GM19035 (cell line): ENCODE results near the gene FAM162A.
"Not testable (repeated sequence)": the region's sequence is repeated elsewhere in the genome, so short reads cannot be mapped to it uniquely, and the experiment has no call there.

Experiments
- ATAC-seq: cut with Tn5 transposase; IDR thresholded peaks from one replicate; pipeline ENCODE4 v1.9.1; 2021; ENCODE audit not compliant: unreplicated experiment

The FAM162A gene

DNA sequence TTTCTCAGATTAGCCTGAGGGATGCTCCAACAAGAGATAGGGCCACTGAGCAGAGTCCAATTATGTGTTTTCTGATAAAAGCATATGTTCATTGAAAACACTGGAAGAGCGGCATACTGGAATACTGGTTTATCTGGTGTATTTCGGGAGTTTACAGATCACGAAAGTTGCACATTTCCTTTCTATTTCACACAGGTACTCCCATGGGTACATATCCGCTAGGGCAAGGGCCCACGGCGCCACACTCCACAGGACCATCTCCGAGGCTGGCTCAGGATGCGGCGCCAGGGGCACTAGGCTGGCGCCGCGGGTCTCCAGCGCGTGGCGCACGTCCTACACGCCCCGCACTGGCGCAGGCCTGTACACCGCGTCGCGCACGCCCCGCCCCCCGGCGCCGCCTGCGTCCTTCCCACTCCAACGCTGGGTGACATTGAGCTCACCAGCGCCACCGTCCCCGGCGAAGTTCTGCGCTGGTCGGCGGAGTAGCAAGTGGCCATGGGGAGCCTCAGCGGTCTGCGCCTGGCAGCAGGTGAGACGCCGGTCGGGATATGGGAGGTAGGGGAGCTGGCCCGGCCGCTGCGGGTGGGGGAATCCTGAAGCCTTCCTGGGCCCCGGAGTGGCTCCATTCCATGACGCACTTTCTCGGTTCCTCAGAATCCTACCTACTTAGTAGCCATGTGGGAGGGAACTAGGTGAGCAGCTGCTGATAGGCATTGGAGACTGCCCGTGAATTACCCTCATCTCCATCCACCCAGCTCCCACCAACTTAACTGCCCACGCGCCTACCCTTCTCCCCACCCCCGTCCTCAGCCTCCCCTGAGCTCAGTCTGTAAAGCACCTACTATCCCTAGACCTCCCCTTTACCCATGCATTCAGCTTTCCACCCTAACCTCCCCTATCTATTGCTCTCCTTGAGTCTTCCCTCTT, at the start of gene FAM162A:
Gene FAM162A, plus strand, starts transcription at position 412 of the 927 bp plus-strand sequence. Its CDS starts 84 bp downstream, at position 496.
- ATAC-seq: peak; percentile 94

- ATAC-seq: no peak
Measured at GRCh38 chr3:122342803-122343202, 41.2 kb upstream of the FAM162A start.

DNA sequence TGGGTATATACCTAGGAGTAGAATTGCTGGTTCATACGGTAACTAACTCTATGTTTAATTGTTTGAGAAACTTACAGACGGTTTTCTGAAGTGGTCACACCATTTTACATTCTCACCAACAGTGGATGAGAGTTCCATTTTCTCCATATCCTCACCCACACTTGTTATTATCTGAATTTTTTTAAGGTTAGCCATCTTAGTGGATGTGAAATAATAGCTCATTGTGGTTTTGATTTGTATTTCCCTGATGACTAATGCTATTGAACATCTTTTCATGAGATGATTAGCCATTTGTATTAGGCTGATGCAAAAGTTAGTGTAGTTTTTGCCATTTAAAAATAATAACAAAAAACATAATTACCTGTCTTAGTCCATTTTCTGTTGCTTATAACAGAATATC, 40.3 kb upstream of the FAM162A start:
- no peak for ATAC-seq

- ATAC-seq: no peak
Measured at GRCh38 chr3:122349171-122349570, 34.8 kb upstream of the FAM162A start.

DNA sequence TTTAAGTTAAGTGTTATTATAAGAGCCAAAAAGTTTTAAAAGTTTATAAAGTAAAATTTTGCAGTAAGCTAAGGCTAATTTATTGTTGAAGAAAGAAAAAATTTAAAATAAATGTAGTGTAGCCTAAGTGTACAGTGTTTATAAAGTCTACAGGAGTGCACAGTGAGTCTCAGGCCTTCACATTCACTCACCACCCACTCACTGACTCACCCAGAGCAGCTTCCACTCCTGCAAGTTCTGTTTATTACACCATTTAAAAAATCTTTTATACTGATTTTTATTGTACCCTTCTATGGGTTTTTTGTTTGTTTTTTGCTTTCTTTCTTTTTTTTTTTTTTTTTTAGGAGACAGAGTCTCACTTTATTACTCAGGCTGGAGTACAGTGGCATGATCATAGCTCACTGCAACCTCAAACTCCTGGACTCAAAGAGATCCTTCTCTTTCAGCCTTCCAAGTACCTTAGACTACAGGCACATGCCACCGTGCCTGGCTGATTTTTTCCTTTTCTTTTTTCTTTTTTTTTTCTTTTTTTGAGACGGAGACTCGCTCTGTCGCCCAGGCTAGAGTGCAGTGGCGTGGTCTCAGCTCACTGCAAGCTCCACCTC, 33.1 kb upstream of the FAM162A start:
- ATAC-seq: no peak

- no peak for ATAC-seq
Measured at GRCh38 chr3:122351612-122352011, 32.4 kb upstream of the FAM162A start.

GRCh38 chr3:122353215-122353614, 30.8 kb upstream of the FAM162A start:
- ATAC-seq: no peak

DNA sequence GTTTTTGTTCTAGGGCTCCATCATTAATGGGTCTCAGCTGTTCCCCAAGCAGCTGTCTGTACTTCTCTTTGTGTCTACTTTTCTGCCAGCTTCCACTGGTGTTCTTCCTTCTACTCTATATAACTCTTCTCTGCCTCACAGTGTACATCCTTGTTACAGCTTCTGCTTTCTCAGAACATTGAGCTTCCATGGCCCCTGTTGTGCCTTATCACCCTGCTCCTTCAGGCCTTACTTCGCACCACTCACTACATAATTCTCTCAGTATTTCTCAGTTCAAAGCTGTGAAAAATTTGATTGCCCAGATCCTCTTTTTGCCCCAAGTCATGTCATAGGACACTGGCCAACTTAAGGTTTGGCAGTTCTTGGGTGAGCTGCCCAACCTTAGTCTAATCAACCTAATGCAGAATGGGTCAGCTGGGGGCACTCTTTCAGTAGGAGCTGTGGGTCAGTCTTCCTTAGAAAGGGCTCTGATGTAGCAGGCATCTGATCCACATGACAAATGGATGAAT, 30.0 kb upstream of the FAM162A start:
- no peak for ATAC-seq

- no peak for ATAC-seq
Measured at GRCh38 chr3:122355612-122356011, 28.4 kb upstream of the FAM162A start.

- ATAC-seq: no peak
Measured at GRCh38 chr3:122356402-122356801, 27.6 kb upstream of the FAM162A start.

DNA sequence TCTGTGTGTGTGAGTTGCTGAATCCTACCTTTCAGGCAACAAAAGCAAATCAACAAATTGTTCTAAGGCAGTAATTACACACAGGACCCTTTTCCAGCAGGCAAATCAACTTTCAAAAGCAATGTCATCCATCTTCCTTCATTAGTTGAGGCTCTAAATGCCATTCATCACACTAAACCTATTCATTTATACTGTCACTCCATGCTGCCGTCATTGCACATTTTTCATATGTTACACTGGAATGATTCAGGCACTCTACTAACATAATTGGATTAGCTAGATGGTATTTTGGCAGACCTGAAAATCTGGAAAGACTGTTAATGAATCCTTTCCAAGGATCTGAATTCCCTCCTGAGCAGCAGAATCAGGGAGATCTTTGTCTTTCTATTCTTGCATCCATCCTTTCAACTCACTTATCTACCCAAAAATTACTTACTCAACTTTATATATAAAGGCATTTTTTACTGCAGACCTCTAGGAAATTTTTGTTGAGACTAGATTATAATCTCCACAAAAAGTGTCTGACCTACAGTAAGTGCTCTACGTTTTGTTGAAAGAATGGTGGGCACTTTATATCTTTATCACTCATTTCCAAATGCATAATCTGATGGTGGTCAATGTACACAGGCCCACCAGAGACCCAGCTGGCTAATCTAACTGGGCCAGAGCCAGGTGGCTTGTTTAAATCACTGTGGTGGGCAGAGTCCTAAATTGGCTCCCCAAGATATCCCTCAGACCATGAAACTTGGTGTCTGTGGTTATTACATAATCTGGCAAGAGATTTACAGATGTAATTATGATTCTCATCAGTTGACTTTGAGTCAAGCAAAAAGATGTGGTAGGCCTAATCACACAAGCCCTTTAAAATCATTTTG, 25.9 kb upstream of the FAM162A start:
- no peak for ATAC-seq

DNA sequence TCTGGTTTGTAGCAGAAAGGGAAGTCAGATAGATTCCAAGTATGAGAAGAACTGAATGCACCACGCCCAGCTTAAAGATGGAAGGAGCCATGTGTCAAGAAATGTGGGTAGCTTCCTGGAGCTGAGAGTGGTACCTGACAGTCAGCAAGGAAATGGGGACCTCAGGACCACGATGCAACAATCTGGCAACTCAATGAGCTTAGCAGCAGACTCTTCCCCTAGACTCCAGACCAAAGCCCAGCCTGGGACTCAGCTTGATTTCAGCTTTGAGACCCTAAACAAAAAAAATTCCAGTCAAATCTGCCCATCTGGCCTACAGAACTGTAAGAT, 25.3 kb upstream of the FAM162A start:
- no peak for ATAC-seq

DNA sequence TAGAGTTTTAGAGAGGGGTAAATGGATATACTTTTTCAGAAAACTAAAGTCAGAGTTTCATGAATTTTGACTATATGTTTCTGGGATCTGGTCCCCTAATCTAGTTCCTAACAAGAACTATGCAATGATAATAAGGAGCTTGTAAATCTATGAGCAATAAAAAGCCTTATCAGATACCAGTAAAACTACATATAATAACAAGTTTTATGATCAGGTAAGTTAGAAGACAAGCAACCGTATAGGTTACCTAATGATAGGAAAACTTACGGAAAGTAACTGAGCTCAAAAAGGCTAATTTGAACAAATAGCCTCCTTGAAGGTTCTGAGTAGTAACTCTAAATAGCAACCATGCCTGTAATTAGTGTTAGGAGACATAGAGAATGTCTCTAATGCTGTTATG, 22.0 kb upstream of the FAM162A start:
- no peak for ATAC-seq

DNA sequence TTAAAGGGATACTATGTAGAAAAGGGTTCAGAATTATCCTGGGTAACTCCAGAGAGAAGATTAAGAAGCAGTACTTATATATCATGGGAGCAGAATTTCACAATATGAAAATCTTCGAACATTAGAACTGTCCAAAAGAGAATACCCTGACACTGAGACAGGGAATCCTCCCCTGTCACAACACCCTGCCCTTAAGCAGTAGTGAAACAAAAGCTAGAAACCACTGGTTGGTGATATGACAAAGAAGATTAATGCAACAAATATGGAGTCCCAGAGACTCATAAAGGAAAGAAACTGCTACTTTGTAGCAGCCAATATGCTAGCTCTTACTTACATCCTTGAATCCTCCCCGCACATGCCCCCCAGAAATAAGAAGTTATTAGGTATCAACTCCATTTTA, 19.5 kb upstream of the FAM162A start:
- ATAC-seq: no peak

DNA sequence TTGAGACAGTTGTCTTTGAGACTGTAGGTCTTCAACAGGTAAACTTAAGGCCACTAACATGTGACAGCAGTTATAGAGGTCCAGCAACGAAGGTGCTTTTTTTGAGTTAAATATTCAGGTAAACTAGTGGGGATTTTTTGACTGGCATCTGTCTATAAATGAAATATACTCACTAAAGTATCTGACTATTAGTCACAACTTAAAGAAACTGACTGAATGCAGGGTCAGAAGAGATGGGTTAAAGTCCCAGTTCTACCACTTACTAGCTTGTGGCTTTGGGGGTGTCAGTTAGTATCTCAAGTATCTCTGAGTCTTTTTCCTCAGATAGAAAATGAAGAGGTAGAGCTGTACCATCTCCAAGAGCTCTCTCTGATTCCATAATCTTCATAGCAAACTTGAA, 18.9 kb upstream of the FAM162A start:
- ATAC-seq: no peak

DNA sequence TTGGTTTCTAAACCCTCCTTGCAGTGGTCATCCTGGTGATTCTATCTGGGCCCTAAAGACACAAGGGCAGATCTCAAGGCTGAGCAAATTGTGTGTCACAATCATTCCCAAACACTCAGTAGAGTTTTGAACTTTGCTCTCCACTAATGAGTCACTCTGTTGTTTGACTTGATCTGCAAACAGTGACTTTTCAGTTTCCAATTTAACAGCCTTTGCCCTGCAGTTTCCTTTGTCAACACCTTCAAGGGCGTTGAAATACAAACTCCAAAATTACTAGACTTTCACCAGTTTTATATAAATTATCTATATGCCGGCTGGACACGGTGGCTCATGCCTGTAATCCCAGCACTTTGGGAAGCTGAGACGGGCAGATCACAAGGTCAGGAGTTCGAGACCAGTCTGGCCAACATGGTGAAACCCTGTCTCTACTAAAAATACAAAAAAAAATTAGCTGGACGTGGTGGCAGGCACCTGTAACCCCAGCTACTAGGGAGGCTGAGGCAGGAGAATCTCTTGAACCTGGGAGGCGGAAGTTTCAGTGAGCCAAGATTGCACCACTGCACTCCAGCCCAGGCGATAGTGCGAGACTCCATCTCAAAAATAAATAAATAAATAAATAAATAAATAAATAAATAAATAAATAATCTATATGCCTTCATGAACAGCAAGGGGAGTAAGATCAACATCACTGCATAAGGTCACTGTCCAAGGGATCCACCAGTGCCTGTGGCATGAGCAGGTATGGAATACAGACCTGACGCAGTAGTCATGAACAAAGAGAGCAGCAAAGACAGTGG, 18.2 kb upstream of the FAM162A start:
- ATAC-seq: not testable (repeated sequence)

DNA sequence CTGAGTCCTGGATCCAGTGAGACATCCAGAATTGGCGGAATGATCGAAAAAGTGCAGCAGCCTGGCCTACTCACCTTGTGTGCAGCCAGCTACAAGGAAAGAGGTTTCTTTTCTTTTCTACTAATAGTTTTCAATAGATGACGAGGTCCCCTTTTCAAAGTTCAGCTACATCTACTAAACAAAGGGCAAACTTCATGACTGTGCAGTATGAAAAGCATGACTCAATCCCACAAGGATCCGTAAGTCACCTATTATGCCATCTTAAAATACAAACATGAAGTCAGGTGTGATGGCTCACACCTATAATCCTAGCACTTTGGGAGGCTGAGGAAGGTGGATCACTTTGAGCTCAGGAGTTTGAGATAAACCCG, 17.6 kb upstream of the FAM162A start:
- no peak for ATAC-seq

GRCh38 chr3:122374034-122374433, 9.9 kb upstream of the FAM162A start:
- no peak for ATAC-seq

- ATAC-seq: no peak
Measured at GRCh38 chr3:122377975-122378374, 6.0 kb upstream of the FAM162A start.

DNA sequence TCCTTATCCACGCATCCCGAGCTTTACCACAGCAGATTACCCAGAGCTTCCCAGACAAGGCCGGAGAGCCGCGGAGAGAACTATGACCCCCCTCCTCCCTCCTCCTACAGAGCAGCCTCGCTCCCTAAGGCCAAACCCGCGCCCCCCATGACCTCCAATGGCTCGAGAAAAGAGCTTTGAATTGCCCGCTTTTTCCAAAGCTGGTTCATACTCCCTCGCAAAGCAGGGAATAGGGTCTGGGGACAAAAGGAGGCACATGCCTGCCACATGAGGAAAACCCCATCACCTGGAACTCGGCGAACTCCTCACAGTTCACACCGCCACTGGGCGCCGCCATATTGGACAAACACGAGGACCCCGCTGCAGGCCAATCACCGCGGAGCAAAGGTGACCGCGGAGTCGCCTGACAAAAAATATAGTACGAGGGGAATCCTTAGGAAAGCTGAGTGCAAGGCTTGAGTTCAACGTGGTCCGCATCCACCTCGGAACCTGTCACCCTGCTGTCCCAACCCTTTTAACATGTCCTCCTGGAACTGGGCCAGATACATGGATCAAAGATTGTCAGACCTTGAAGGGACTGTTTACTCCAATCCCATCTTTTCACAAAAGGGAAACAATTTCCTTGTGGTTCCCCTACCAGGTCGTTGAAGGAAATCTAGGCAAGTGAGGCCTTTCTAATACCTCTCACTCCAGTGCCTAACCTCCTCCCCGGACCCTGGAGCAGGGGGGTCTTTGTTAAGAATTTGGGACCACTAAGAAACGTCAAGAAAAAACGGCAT, 905 bp upstream of the FAM162A start, which contains the start of gene MIX23:
Gene MIX23, minus strand, starts transcription at position 344 of the 779 bp plus-strand sequence. Its CDS starts 7 bp downstream, at position 337.
- peak; percentile 39 for ATAC-seq
